ENCODE data around the gene RIPPLY1.

DNA sequence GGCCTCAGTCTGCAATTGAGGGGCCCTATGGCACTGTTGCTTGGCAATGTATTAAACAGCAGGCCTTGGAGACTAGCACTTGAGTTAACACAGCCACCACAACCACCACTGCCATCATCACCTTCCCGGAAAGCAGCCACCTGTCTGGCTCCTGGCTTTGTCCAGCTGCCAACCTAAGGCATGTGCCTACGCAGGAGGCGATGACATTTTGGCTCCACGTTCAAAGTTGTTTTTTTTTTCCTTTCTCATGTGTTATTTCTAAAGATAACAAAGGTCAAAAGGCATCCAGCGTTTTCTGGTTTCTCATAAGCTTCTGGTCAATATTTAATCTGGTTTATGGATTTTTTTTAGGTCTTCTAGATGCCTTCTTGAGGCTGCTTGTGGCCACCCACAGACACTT, 24.6 kb upstream of the RIPPLY1 start:
- TF ChIP-seq, protein P1, sequence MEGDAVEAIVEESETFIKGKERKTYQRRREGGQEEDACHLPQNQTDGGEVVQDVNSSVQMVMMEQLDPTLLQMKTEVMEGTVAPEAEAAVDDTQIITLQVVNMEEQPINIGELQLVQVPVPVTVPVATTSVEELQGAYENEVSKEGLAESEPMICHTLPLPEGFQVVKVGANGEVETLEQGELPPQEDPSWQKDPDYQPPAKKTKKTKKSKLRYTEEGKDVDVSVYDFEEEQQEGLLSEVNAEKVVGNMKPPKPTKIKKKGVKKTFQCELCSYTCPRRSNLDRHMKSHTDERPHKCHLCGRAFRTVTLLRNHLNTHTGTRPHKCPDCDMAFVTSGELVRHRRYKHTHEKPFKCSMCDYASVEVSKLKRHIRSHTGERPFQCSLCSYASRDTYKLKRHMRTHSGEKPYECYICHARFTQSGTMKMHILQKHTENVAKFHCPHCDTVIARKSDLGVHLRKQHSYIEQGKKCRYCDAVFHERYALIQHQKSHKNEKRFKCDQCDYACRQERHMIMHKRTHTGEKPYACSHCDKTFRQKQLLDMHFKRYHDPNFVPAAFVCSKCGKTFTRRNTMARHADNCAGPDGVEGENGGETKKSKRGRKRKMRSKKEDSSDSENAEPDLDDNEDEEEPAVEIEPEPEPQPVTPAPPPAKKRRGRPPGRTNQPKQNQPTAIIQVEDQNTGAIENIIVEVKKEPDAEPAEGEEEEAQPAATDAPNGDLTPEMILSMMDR (IDR thresholded peaks at IDR 0.05) = no peak
- TF ChIP-seq POLR2A (IDR thresholded peaks at IDR 0.05) (no peak), POLR2AphosphoS5 (IDR thresholded peaks at IDR 0.05) (no peak), EP300 (IDR thresholded peaks at IDR 0.05) (no peak)
